Esophagus squamous epithelium (tissue), 4 donors: Measurements from ENCODE around the gene ACSL3.

ENCODE experiments used
- POLR2A ChIP-seq, 4 donors: fragments of 450-650 bp; IDR thresholded peaks; one replicate each; pipeline ENCODE4 v1.6.1; 2017; ENCODE audit warnings: antibody characterized with exemption in 4 of 4, mild to moderate bottlenecking in 4 of 4, moderate library complexity in 3 of 4
- TF ChIP-seq, protein P1 (sequence below), 6 experiments: fragments of 450-650 bp in 4 of 6; fragments of 200-600 bp in 2 of 6; sonication (generic) in 2 of 6; IDR thresholded peaks; one replicate each; pipeline ENCODE4 v1.5.1; 2016 to 2019; ENCODE audit warnings: antibody characterized with exemption in 6 of 6, mild to moderate bottlenecking in 4 of 6, moderate library complexity in 4 of 6

GRCh38 chr2:222871291-222871690 lies 10.5 kb downstream of the ACSL3 start:
- TF ChIP-seq, protein P1, sequence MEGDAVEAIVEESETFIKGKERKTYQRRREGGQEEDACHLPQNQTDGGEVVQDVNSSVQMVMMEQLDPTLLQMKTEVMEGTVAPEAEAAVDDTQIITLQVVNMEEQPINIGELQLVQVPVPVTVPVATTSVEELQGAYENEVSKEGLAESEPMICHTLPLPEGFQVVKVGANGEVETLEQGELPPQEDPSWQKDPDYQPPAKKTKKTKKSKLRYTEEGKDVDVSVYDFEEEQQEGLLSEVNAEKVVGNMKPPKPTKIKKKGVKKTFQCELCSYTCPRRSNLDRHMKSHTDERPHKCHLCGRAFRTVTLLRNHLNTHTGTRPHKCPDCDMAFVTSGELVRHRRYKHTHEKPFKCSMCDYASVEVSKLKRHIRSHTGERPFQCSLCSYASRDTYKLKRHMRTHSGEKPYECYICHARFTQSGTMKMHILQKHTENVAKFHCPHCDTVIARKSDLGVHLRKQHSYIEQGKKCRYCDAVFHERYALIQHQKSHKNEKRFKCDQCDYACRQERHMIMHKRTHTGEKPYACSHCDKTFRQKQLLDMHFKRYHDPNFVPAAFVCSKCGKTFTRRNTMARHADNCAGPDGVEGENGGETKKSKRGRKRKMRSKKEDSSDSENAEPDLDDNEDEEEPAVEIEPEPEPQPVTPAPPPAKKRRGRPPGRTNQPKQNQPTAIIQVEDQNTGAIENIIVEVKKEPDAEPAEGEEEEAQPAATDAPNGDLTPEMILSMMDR (IDR thresholded peaks at IDR 0.05): no peak
- TF ChIP-seq POLR2A (IDR thresholded peaks at IDR 0.05): no peak
